ENCODE results near the gene NECTIN4.
A peak's percentile ranks its signal among the peaks of the same experiment; 100 is the strongest.
"Not testable (repeated sequence)": the region's sequence is repeated elsewhere in the genome, so short reads cannot be mapped to it uniquely, and the experiment has no call there.

The NECTIN4 gene

DNA sequence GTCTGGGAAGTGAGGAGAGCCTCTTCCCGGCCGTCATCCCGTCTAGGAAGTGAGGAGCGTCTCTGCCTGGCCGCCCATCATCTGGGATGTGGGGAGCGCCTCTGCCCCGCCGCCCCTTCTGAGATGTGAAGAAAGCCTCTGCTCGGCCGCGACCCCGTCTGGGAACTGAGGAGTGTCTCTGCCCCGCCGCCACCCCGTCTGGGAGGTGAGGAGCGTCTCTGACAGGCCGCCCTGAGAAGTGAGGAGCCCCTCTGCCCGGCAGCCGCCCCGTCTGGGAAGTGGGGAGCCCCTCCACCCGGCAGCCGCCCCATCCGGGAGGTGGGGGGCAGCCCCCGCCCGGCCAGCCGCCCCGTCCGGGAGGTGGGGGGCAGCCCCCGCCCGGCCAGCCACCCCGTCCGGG, 59.9 kb downstream of the NECTIN4 start:
- not testable (repeated sequence) for H3K27ac Mint-ChIP-seq; ATAC-seq (ENCODE audit: low read depth); H3K9me3 Mint-ChIP-seq; DNase-seq (ENCODE audit: low spot score in 2 of 2); H3K4me3 Mint-ChIP-seq; H3K36me3 Mint-ChIP-seq; H3K27me3 Mint-ChIP-seq
- peaks cover 12% of the 10 kb centered on the region for H3K4me1 Mint-ChIP-seq

DNA sequence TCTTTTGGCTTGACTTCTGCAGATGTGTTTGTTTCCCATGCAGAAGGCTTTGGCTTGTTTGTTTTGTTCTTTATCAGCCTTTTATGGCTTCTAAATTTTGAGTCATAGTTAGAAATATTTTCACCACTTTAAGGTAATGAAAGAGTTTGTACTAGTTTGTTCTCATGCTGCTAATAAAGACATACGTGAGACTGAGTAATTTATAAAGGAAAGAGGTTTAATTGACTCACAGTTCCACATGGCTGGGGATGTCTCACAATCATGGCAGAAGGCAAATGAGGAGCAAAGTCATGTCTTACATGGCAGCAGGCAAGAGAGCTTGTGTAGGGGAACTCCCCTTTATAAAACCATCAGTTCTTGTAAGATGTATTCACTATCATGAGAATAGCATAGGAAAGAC, 62.4 kb downstream of the NECTIN4 start:
- H3K36me3 Mint-ChIP-seq; DNase-seq (ENCODE audit: low spot score in 2 of 2); H3K27ac Mint-ChIP-seq; H3K27me3 Mint-ChIP-seq; H3K4me1 Mint-ChIP-seq; ATAC-seq (ENCODE audit: low read depth); H3K4me3 Mint-ChIP-seq; H3K9me3 Mint-ChIP-seq: not testable (repeated sequence)

DNA sequence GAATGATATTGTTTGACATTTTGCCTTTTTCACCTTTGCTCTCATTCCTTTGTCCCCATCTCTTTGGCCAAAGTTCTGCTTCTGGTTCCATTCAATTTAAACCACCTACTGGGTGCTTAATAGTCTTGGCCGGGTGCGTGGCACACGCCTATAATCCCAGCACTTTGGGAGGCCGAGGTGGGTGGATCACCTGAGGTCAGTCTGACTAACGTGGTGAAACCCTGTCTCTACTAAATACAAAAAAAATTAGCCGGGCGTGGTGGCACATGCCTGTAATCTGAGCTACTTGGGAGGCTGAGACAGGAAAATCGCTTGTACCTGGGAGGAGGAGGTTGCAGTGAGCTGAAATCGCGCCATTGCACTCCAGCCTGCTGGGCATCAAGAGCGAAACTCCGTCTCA, 66.9 kb downstream of the NECTIN4 start:
- ATAC-seq (ENCODE audit: low read depth); H3K27me3 Mint-ChIP-seq; H3K9me3 Mint-ChIP-seq; DNase-seq (ENCODE audit: low spot score in 2 of 2); H3K27ac Mint-ChIP-seq; H3K36me3 Mint-ChIP-seq: not testable (repeated sequence)
- peak overlapping the region; percentile 37 for H3K4me3 Mint-ChIP-seq
- peaks cover 26% of the 10 kb centered on the region for H3K4me1 Mint-ChIP-seq

DNA sequence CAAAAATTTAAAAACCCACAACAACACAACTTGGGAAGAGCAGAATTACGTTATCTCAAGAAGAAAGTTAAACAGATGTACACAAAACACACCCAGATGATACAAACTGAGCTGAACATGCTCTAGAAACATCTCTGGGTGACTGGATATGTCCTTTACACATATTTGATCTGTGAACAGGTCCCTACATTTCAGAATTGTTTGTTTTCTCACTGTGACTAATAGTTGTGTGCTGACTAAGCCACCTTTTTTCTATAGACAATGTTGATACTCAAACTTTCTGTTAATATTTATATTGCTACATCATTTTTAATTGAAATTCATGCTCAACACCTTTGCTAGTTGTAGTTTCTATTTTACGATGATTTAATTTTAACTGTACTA, 67.4 kb downstream of the NECTIN4 start:
- H3K36me3 Mint-ChIP-seq = peaks cover 6% of the 10 kb centered on the region
- no peak for ATAC-seq (ENCODE audit: low read depth)
- peaks cover 4% of the 10 kb centered on the region for H3K9me3 Mint-ChIP-seq
- H3K27me3 Mint-ChIP-seq = no peaks in the 10 kb centered on the region
- H3K27ac Mint-ChIP-seq = peak overlapping the region; percentile 88
- H3K4me3 Mint-ChIP-seq = no peak overlapping the region
- peaks cover 26% of the 10 kb centered on the region for H3K4me1 Mint-ChIP-seq
- no peak for DNase-seq (ENCODE audit: low spot score in 2 of 2)

DNA sequence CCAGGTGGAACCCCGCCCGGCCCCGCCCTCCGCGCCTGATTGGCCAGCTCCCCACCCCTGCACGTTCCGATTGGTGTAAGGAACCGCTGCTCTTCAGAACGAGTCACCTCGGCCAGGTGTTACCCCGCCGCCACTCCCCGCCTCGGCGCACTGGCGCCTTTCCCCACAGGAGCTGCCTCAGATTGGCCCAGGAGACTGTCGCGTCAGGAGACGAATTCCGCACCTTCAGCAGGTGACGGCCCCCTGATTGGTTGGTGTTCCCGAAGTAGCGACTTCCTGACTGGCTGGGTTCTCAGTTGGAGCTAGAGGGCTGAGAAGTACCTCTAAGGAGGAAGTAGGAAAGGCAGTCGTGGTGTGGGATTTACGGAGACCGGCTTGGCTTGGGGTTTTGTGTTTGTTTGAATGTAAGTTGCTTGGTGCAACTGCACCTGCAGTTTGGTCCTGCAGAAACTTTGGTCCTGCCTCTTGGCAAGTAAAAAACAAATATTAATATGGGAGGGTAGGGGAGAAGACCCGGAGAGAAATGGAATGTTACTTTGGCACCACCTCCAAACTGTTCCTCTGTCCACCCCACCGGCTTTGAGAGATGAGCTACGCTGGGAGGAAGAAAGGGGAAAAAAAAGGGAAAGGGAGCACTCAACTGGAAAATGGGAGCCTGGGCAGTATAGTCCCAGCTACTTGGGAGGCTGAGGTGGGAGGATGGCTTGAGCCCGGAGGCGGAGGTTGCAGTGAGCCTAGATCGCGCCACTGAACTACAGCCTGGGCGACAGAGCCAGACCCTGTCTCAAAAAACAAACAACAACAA, 68.0 kb downstream of the NECTIN4 start:
- ATAC-seq (ENCODE audit: low read depth) = peak; percentile 94
- H3K9me3 Mint-ChIP-seq = peaks cover 1% of the 10 kb centered on the region
- H3K4me3 Mint-ChIP-seq = peak overlapping the region; percentile 89
- no peaks in the 10 kb centered on the region for H3K27me3 Mint-ChIP-seq
- peaks cover 28% of the 10 kb centered on the region for H3K4me1 Mint-ChIP-seq
- peaks cover 3% of the 10 kb centered on the region for H3K36me3 Mint-ChIP-seq
- peak overlapping the region; percentile 88 for H3K27ac Mint-ChIP-seq
- peak; percentile 72 to 81 for DNase-seq (ENCODE audit: low spot score in 2 of 2)

All from memory B cell (primary cell).